ENCODE results near the gene SMARCA4.

Gene SMARCA4

DNA sequence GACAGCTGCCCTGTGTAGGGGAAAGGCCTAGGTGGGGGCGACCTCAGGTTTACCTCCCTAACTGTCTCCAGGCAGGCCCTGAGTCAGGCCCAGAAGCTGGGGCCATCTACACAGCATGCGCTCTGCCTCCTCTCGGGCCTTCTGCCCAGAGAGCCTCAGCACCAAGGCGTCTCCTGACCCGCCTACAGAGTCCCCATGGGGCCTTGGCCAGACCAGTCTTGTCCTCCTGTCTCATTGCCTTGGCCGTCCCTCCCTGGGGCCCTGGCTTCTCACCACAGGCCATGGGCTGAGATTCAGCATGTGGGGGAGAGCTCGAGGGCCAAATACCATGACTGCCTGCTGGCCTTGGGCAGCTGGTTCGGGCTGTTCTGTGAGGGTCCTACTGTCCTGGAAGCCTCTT lies 59.0 kb downstream of the SMARCA4 start:
- Histone ChIP-seq H3K36me3 (ENCODE audit: control insufficient read depth in 2 of 2, insufficient read depth in 2 of 2, low read length in 2 of 2) (peaks cover 67 to 78% of the 10 kb centered on the region in 2 donors), H3K27ac (ENCODE audit: low read depth in 2 of 2, low read length in 2 of 2) (no peak overlapping the region), H3K9me3 (ENCODE audit: control insufficient read depth in 2 of 2, low read length in 2 of 2) (no peaks in the 10 kb centered on the region), H3K27me3 (ENCODE audit: control insufficient read depth in 2 of 2, insufficient read depth in 2 of 2, low read length in 2 of 2) (no peaks in the 10 kb centered on the region), H3K4me3 (ENCODE audit: low read length in 2 of 2) (no peak overlapping the region), H3K4me1 (ENCODE audit: control insufficient read depth in 2 of 2, insufficient read depth in 2 of 2, low read length in 2 of 2) (peaks cover 5 to 14% of the 10 kb centered on the region in 2 donors), H3K9ac (ENCODE audit: low read depth in 1 of 2, low read length in 2 of 2) (no peak overlapping the region)

DNA sequence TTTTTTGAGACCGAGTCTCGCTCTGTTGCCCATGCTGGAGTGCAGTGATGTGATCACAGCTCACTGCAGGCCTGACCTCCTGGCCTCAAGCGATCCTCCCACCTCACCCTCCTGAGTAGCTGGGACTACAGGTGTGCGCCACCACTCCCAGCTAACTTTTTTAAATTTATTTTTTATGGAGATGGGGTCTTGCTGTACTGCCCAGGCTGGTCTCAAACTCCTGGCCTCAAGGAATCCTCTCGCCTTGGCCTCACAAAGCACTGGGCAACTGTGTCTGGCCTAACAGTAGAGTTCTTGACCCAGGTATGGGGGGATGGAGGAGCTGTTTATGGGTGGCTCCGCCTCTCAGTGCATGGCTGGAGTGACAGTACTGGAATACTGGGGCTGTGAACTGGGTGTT lies 59.6 kb downstream of the SMARCA4 start:
- Histone ChIP-seq H3K4me3 (ENCODE audit: low read length in 2 of 2) (no peak overlapping the region), H3K4me1 (ENCODE audit: control insufficient read depth in 2 of 2, insufficient read depth in 2 of 2, low read length in 2 of 2) (peaks cover 5 to 14% of the 10 kb centered on the region in 2 donors), H3K9me3 (ENCODE audit: control insufficient read depth in 2 of 2, low read length in 2 of 2) (no peaks in the 10 kb centered on the region), H3K36me3 (ENCODE audit: control insufficient read depth in 2 of 2, insufficient read depth in 2 of 2, low read length in 2 of 2) (peaks cover 66 to 77% of the 10 kb centered on the region in 2 donors), H3K27me3 (ENCODE audit: control insufficient read depth in 2 of 2, insufficient read depth in 2 of 2, low read length in 2 of 2) (no peaks in the 10 kb centered on the region), H3K9ac (ENCODE audit: low read depth in 1 of 2, low read length in 2 of 2) (no peak overlapping the region), H3K27ac (ENCODE audit: low read depth in 2 of 2, low read length in 2 of 2) (no peak overlapping the region)

- Histone ChIP-seq H3K9ac (ENCODE audit: low read depth in 1 of 2, low read length in 2 of 2) (no peak overlapping the region), H3K27me3 (ENCODE audit: control insufficient read depth in 2 of 2, insufficient read depth in 2 of 2, low read length in 2 of 2) (no peaks in the 10 kb centered on the region), H3K4me3 (ENCODE audit: low read length in 2 of 2) (no peak overlapping the region), H3K9me3 (ENCODE audit: control insufficient read depth in 2 of 2, low read length in 2 of 2) (no peaks in the 10 kb centered on the region), H3K4me1 (ENCODE audit: control insufficient read depth in 2 of 2, insufficient read depth in 2 of 2, low read length in 2 of 2) (peaks cover 5 to 14% of the 10 kb centered on the region in 2 donors), H3K27ac (ENCODE audit: low read depth in 2 of 2, low read length in 2 of 2) (no peak overlapping the region), H3K36me3 (ENCODE audit: control insufficient read depth in 2 of 2, insufficient read depth in 2 of 2, low read length in 2 of 2) (peaks cover 70 to 84% of the 10 kb centered on the region in 2 donors)
Observed at GRCh38 chr19:11020982-11021759, 60.3 kb downstream of the SMARCA4 start.

DNA sequence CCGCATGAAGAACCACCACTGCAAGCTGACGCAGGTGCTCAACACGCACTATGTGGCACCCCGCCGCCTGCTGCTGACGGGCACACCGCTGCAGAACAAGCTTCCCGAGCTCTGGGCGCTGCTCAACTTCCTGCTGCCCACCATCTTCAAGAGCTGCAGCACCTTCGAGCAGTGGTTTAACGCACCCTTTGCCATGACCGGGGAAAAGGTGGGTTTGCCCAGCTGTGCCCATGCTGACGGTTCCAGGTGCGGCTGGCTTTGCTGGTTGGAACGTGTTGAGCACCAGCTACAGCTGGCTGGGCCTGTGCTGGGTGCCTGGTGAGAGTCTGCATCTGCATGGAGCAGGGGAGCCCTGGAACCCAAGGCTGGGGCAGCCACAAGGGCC lies 60.9 kb downstream of the SMARCA4 start:
- Histone ChIP-seq H3K9ac (ENCODE audit: low read depth in 1 of 2, low read length in 2 of 2) (no peak overlapping the region), H3K4me3 (ENCODE audit: low read length in 2 of 2) (no peak overlapping the region), H3K27me3 (ENCODE audit: control insufficient read depth in 2 of 2, insufficient read depth in 2 of 2, low read length in 2 of 2) (no peaks in the 10 kb centered on the region), H3K9me3 (ENCODE audit: control insufficient read depth in 2 of 2, low read length in 2 of 2) (no peaks in the 10 kb centered on the region), H3K36me3 (ENCODE audit: control insufficient read depth in 2 of 2, insufficient read depth in 2 of 2, low read length in 2 of 2) (peaks cover 69 to 82% of the 10 kb centered on the region in 2 donors), H3K4me1 (ENCODE audit: control insufficient read depth in 2 of 2, insufficient read depth in 2 of 2, low read length in 2 of 2) (peaks cover 5 to 14% of the 10 kb centered on the region in 2 donors), H3K27ac (ENCODE audit: low read depth in 2 of 2, low read length in 2 of 2) (no peak overlapping the region)

DNA sequence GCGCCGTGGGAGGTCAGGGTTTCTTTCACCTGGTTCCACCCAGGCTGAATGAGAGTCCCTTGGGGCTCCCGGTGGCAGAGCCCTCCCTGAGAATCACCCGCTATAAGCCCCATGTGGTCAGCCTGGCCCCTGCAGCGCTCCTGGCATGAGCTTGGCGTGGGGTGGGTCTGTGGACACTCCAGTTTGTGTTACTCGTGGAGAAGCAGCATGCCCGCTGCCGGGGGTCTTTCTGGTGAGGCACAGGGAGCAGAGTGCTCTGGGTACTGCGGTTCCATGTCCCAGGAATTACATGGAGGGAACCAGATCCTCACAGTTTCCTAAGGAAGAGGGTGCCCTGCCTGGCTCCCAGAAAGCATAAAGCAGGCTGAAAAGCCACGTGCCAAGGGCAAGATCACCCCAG lies 62.2 kb downstream of the SMARCA4 start:
- no peaks in the 10 kb centered on the region for H3K9me3 ChIP-seq (ENCODE audit: control insufficient read depth in 2 of 2, low read length in 2 of 2)
- H3K36me3 ChIP-seq (ENCODE audit: control insufficient read depth in 2 of 2, insufficient read depth in 2 of 2, low read length in 2 of 2), result peaks cover 74 to 83% of the 10 kb centered on the region in 2 donors
- peaks cover 5 to 10% of the 10 kb centered on the region in 2 donors for H3K4me1 ChIP-seq (ENCODE audit: control insufficient read depth in 2 of 2, insufficient read depth in 2 of 2, low read length in 2 of 2)
- no peak overlapping the region for H3K4me3 ChIP-seq (ENCODE audit: low read length in 2 of 2)
- no peak overlapping the region for H3K27ac ChIP-seq (ENCODE audit: low read depth in 2 of 2, low read length in 2 of 2)
- no peak overlapping the region for H3K9ac ChIP-seq (ENCODE audit: low read depth in 1 of 2, low read length in 2 of 2)
- H3K27me3 ChIP-seq (ENCODE audit: control insufficient read depth in 2 of 2, insufficient read depth in 2 of 2, low read length in 2 of 2), result no peaks in the 10 kb centered on the region

- Histone ChIP-seq H3K36me3 (ENCODE audit: control insufficient read depth in 2 of 2, insufficient read depth in 2 of 2, low read length in 2 of 2) (peaks cover 80 to 85% of the 10 kb centered on the region in 2 donors), H3K4me1 (ENCODE audit: control insufficient read depth in 2 of 2, insufficient read depth in 2 of 2, low read length in 2 of 2) (peaks cover 2 to 3% of the 10 kb centered on the region in 2 donors), H3K9me3 (ENCODE audit: control insufficient read depth in 2 of 2, low read length in 2 of 2) (no peaks in the 10 kb centered on the region), H3K9ac (ENCODE audit: low read depth in 1 of 2, low read length in 2 of 2) (no peak overlapping the region), H3K27me3 (ENCODE audit: control insufficient read depth in 2 of 2, insufficient read depth in 2 of 2, low read length in 2 of 2) (no peaks in the 10 kb centered on the region), H3K4me3 (ENCODE audit: low read length in 2 of 2) (no peak overlapping the region), H3K27ac (ENCODE audit: low read depth in 2 of 2, low read length in 2 of 2) (no peak overlapping the region)
Observed at GRCh38 chr19:11023710-11024109, 62.9 kb downstream of the SMARCA4 start.

DNA sequence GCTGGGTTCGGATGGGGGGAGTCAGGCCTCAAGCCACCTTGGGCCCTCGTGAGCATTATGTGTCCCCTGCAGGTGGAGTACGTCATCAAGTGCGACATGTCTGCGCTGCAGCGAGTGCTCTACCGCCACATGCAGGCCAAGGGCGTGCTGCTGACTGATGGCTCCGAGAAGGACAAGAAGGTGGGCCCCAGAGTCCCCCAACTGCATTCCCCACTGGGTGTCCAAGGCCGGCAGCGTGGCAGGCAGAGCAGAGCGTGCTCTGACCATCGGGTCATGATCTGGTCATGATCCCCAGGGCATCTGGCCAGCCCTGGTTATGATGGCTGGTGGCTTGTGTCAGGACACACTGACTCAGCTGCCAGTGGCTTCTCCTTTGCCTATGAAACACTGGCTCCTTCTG lies 63.4 kb downstream of the SMARCA4 start:
- no peaks in the 10 kb centered on the region for H3K9me3 ChIP-seq (ENCODE audit: control insufficient read depth in 2 of 2, low read length in 2 of 2)
- H3K36me3 ChIP-seq (ENCODE audit: control insufficient read depth in 2 of 2, insufficient read depth in 2 of 2, low read length in 2 of 2), result peaks cover 78 to 85% of the 10 kb centered on the region in 2 donors
- H3K27me3 ChIP-seq (ENCODE audit: control insufficient read depth in 2 of 2, insufficient read depth in 2 of 2, low read length in 2 of 2), result no peaks in the 10 kb centered on the region
- no peak overlapping the region for H3K4me3 ChIP-seq (ENCODE audit: low read length in 2 of 2)
- H3K9ac ChIP-seq (ENCODE audit: low read depth in 1 of 2, low read length in 2 of 2), result no peak overlapping the region
- H3K27ac ChIP-seq (ENCODE audit: low read depth in 2 of 2, low read length in 2 of 2), result no peak overlapping the region
- H3K4me1 ChIP-seq (ENCODE audit: control insufficient read depth in 2 of 2, insufficient read depth in 2 of 2, low read length in 2 of 2), result no peaks in the 10 kb centered on the region

- Histone ChIP-seq H3K9ac (ENCODE audit: low read depth in 1 of 2, low read length in 2 of 2) (no peak overlapping the region), H3K27ac (ENCODE audit: low read depth in 2 of 2, low read length in 2 of 2) (no peak overlapping the region), H3K27me3 (ENCODE audit: control insufficient read depth in 2 of 2, insufficient read depth in 2 of 2, low read length in 2 of 2) (no peaks in the 10 kb centered on the region), H3K4me3 (ENCODE audit: low read length in 2 of 2) (no peak overlapping the region), H3K4me1 (ENCODE audit: control insufficient read depth in 2 of 2, insufficient read depth in 2 of 2, low read length in 2 of 2) (no peaks in the 10 kb centered on the region), H3K9me3 (ENCODE audit: control insufficient read depth in 2 of 2, low read length in 2 of 2) (no peaks in the 10 kb centered on the region), H3K36me3 (ENCODE audit: control insufficient read depth in 2 of 2, insufficient read depth in 2 of 2, low read length in 2 of 2) (peaks cover 72 to 79% of the 10 kb centered on the region in 2 donors)
Observed at GRCh38 chr19:11025006-11025405, 64.2 kb downstream of the SMARCA4 start.

DNA sequence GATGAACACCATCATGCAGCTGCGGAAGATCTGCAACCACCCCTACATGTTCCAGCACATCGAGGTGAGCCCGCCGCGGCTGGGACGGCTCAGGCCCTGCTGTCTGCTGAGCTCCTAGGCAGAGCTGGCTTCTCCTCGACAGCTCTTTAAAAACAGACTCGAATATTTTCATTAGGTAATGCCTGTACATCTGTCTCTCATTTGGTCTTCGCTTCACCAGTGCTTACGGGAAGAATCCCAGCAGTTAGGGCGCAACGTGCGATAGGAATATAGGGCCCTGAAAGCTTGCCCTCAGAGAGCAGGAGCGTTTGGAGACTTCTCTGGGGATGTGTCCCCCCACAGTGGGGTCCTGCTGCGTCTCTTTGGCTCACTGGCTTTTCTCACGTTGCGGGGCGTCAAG lies 64.6 kb downstream of the SMARCA4 start:
- Histone ChIP-seq H3K27me3 (ENCODE audit: control insufficient read depth in 2 of 2, insufficient read depth in 2 of 2, low read length in 2 of 2) (no peaks in the 10 kb centered on the region), H3K9ac (ENCODE audit: low read depth in 1 of 2, low read length in 2 of 2) (no peak overlapping the region), H3K4me3 (ENCODE audit: low read length in 2 of 2) (no peak overlapping the region), H3K9me3 (ENCODE audit: control insufficient read depth in 2 of 2, low read length in 2 of 2) (no peaks in the 10 kb centered on the region), H3K4me1 (ENCODE audit: control insufficient read depth in 2 of 2, insufficient read depth in 2 of 2, low read length in 2 of 2) (no peaks in the 10 kb centered on the region), H3K36me3 (ENCODE audit: control insufficient read depth in 2 of 2, insufficient read depth in 2 of 2, low read length in 2 of 2) (peaks cover 76 to 81% of the 10 kb centered on the region in 2 donors), H3K27ac (ENCODE audit: low read depth in 2 of 2, low read length in 2 of 2) (no peak overlapping the region)

DNA sequence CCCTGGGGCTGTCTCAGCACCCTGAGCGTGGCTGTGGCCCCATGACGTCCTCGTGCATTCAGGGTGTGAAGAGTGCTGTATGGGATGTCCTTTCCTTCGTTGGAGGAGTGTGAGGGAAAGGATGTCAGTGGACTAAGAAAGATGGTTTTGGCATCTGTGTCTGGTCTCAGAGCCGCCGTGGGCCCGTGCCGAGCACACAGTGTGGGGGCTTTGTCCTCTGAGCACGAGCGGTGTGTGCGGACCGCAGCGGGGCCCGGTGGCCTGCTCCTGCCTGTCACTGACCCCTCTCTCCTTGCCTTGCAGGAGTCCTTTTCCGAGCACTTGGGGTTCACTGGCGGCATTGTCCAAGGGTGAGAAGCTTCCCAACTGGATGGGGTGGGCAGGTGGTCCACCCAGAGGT lies 65.2 kb downstream of the SMARCA4 start:
- H3K9me3 ChIP-seq (ENCODE audit: control insufficient read depth in 2 of 2, low read length in 2 of 2), result no peaks in the 10 kb centered on the region
- no peak overlapping the region for H3K27ac ChIP-seq (ENCODE audit: low read depth in 2 of 2, low read length in 2 of 2)
- peaks cover 79 to 83% of the 10 kb centered on the region in 2 donors for H3K36me3 ChIP-seq (ENCODE audit: control insufficient read depth in 2 of 2, insufficient read depth in 2 of 2, low read length in 2 of 2)
- H3K9ac ChIP-seq (ENCODE audit: low read depth in 1 of 2, low read length in 2 of 2), result no peak overlapping the region
- H3K27me3 ChIP-seq (ENCODE audit: control insufficient read depth in 2 of 2, insufficient read depth in 2 of 2, low read length in 2 of 2), result no peaks in the 10 kb centered on the region
- H3K4me3 ChIP-seq (ENCODE audit: low read length in 2 of 2), result no peak overlapping the region
- H3K4me1 ChIP-seq (ENCODE audit: control insufficient read depth in 2 of 2, insufficient read depth in 2 of 2, low read length in 2 of 2), result no peaks in the 10 kb centered on the region

Measured in mucosa of rectum (tissue), 2 donors.